Ishikawa (cell line): Measurements from ENCODE around the gene HLA-A.

Experiments
- EP300 ChIP-seq: IDR thresholded peaks from 2 replicates; pipeline ENCODE4 v1.6.1; 2012; ENCODE audit warnings: borderline replicate concordance
- FOXM1 ChIP-seq: IDR thresholded peaks from 2 replicates; pipeline ENCODE4 v1.6.1; 2012; ENCODE audit warnings: low read depth, borderline replicate concordance
- RAD21 ChIP-seq: IDR thresholded peaks from 2 replicates; pipeline ENCODE4 v1.6.1; 2012; ENCODE audit warnings: low read depth
- TAF1 ChIP-seq: IDR thresholded peaks from 2 replicates; pipeline ENCODE4 v1.6.1; 2012; ENCODE audit warnings: low read depth, mild to moderate bottlenecking
- TCF12 ChIP-seq: IDR thresholded peaks from 2 replicates; pipeline ENCODE4 v1.6.1; 2012; ENCODE audit warnings: low read depth
- TF ChIP-seq, protein P1 (sequence below): IDR thresholded peaks from 2 replicates; pipeline ENCODE4 v1.6.1; 2012
- TF ChIP-seq, protein P2 (sequence below): IDR thresholded peaks from 2 replicates; pipeline ENCODE4 v1.6.1; 2012; ENCODE audit warnings: low read depth, mild to moderate bottlenecking

DNA sequence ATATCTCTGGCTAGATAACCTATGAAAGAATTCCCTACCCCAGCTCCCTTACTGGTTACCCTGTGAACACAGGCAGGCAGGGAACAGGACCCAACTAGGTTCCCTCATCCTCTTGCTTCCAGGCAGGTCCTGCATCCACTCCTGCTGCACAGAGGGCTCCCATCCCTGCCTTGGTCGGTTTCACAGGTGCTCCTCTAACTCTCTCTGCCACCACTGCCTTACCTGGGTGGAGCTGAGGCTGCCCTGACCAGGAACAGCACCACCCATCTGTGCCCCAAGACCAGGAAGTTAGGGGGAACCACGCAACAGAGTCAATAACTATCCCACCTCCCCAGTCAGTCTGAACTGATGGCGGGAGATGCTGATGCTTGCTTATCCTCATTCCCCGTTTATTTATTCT is 37.0 kb upstream of the HLA-A start:
- TF ChIP-seq, protein P1, sequence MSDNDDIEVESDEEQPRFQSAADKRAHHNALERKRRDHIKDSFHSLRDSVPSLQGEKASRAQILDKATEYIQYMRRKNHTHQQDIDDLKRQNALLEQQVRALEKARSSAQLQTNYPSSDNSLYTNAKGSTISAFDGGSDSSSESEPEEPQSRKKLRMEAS: no peak
- no peak for TF ChIP-seq RAD21
- no peak for TF ChIP-seq EP300
- TF ChIP-seq, protein P2, sequence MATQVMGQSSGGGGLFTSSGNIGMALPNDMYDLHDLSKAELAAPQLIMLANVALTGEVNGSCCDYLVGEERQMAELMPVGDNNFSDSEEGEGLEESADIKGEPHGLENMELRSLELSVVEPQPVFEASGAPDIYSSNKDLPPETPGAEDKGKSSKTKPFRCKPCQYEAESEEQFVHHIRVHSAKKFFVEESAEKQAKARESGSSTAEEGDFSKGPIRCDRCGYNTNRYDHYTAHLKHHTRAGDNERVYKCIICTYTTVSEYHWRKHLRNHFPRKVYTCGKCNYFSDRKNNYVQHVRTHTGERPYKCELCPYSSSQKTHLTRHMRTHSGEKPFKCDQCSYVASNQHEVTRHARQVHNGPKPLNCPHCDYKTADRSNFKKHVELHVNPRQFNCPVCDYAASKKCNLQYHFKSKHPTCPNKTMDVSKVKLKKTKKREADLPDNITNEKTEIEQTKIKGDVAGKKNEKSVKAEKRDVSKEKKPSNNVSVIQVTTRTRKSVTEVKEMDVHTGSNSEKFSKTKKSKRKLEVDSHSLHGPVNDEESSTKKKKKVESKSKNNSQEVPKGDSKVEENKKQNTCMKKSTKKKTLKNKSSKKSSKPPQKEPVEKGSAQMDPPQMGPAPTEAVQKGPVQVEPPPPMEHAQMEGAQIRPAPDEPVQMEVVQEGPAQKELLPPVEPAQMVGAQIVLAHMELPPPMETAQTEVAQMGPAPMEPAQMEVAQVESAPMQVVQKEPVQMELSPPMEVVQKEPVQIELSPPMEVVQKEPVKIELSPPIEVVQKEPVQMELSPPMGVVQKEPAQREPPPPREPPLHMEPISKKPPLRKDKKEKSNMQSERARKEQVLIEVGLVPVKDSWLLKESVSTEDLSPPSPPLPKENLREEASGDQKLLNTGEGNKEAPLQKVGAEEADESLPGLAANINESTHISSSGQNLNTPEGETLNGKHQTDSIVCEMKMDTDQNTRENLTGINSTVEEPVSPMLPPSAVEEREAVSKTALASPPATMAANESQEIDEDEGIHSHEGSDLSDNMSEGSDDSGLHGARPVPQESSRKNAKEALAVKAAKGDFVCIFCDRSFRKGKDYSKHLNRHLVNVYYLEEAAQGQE: no peak
- TF ChIP-seq TAF1: no peak
- TF ChIP-seq TCF12: no peak
- TF ChIP-seq FOXM1: no peak
